GM12878 (cell line): ENCODE results near the gene DRC1. TPM values are rescaled to one million over a fixed set of nuclear protein-coding genes. Genes with fewer than 3 reads are reported as not detected.
A peak's percentile ranks its signal among the peaks of the same experiment; 100 is the strongest.

Experiments used
- ATAC-seq: fragments of 200-7000 bp; cut with Tn5 transposase; 3 replicates; pipeline ENCODE4 v1.9.1; 2020; ENCODE audit warnings: mild to moderate bottlenecking, moderate library complexity
- BruUV-seq: library from RNA; stranded (reverse); fragments of 400-500 nt; replicated peaks from 2 replicates; lab custom pipeline; 2021; lab: Mats Ljungman, UMichigan
- CTCF ChIA-PET: fragments of 300-600 bp; sonication (Branson Sonifier 250); formaldehyde crosslinking; extraction: SDS; loops from one replicate; lab custom pipeline; 2021; ENCODE audit warnings: inconsistent platforms; lab: Yijun Ruan, JAX
- POLR2A ChIA-PET: fragments of 350-600 bp; formaldehyde crosslinking; extraction: SDS; loops from one replicate; lab custom pipeline; 2021; ENCODE audit warnings: inconsistent platforms; lab: Charles Lee
- RAD21 ChIA-PET: fragments of 300-600 bp; sonication (Branson Sonifier 250); formaldehyde crosslinking; loops from one replicate; lab custom pipeline; 2023; ENCODE audit warnings: antibody characterized with exemption; ENCODE audit not compliant: unreplicated experiment; lab: Charles Lee
- SMC1A ChIA-PET: fragments of 300-600 bp; sonication (Branson Sonifier 250); formaldehyde crosslinking; loops from one replicate; lab custom pipeline; 2023; ENCODE audit not compliant: unreplicated experiment, uncharacterized antibody; lab: Charles Lee
- DNase-seq: peaks from one replicate; pipeline ENCODE4 v3.0.0-alpha.2; 2011; ENCODE audit warnings: low read depth, low spot score
- FAIRE-seq: peaks from 3 replicates; lab custom pipeline; 2011; peaks lifted over from hg19 to GRCh38; lab: Jason Lieb, UNC
- H2AFZ ChIP-seq: 2 replicates; pipeline ENCODE4 v1.6.0; 2011; ENCODE audit warnings: low read depth, low read length, control low read depth; ENCODE audit not compliant: control insufficient read depth
- H3K27ac ChIP-seq: 2 replicates; pipeline ENCODE4 v1.5.1; 2011; ENCODE audit warnings: control low read depth; ENCODE audit not compliant: control insufficient read depth, insufficient read depth
- H3K27me3 ChIP-seq, 2 experiments: replicated peaks in 1 of 2; 2 replicates each; pipeline versions ENCODE4 v1.6.0 to v1.6.1; 2011; ENCODE audit warnings: low read length in 1 of 2; ENCODE audit not compliant: control insufficient read depth in 2 of 2, insufficient read depth in 2 of 2
- H3K36me3 ChIP-seq, 2 experiments: 2 replicates each; pipeline ENCODE4 v1.5.1; 2011; ENCODE audit warnings: low read length in 1 of 2; ENCODE audit not compliant: control insufficient read depth in 2 of 2, insufficient read depth in 2 of 2
- H3K4me1 ChIP-seq: 2 replicates; pipeline ENCODE4 v1.6.1; 2011; ENCODE audit warnings: mild to moderate bottlenecking, low read length, moderate library complexity, mixed read lengths; ENCODE audit not compliant: control insufficient read depth, insufficient read depth
- H3K4me2 ChIP-seq: 2 replicates; pipeline ENCODE4 v1.6.0; 2011; ENCODE audit warnings: control low read depth; ENCODE audit not compliant: control insufficient read depth, insufficient read depth
- H3K4me3 ChIP-seq: fragments of 200-600 bp; sonication (generic); 2 replicates; pipeline ENCODE4 v1.5.1; 2016
- H3K79me2 ChIP-seq: 2 replicates; pipeline ENCODE4 v1.6.0; 2011; ENCODE audit warnings: low read length; ENCODE audit not compliant: control insufficient read depth, insufficient read depth
- H3K9ac ChIP-seq: 2 replicates; pipeline ENCODE4 v1.8.0; 2011; ENCODE audit warnings: low read length, control low read depth, mixed read lengths; ENCODE audit not compliant: control insufficient read depth, insufficient read depth
- H3K9me3 ChIP-seq: replicated peaks from 3 replicates; pipeline ENCODE4 v1.5.1; 2011; ENCODE audit warnings: mild to moderate bottlenecking, low read length; ENCODE audit not compliant: control insufficient read depth, insufficient read depth
- H4K20me1 ChIP-seq: 2 replicates; pipeline ENCODE4 v1.6.0; 2011; ENCODE audit not compliant: control insufficient read depth, insufficient read depth
- CTCF ChIP-seq, 3 experiments: IDR thresholded peaks in 2 of 3; conservative IDR thresholded peaks in 1 of 3; 2 replicates each; pipeline ENCODE4 v1.5.1; 2011; ENCODE audit warnings: low read depth in 3 of 3, low read length in 3 of 3, mild to moderate bottlenecking in 3 of 3, control low read depth in 2 of 3, moderate library complexity in 2 of 3, inconsistent platforms in 1 of 3, mixed read lengths in 1 of 3; ENCODE audit not compliant: control insufficient read depth in 2 of 3, insufficient read depth in 1 of 3; ENCODE audit errors: extremely low read depth in 1 of 3
- EP300 ChIP-seq, 2 experiments: fragments of 150-350 bp in 1 of 2; IDR thresholded peaks; 2 replicates each; pipeline ENCODE4 v1.6.1; 2011 to 2012; ENCODE audit warnings: low read depth in 2 of 2, low read length in 2 of 2, borderline replicate concordance in 1 of 2, improper control_type of control experiment in 1 of 2, inconsistent platforms in 1 of 2; ENCODE audit not compliant: control insufficient read depth in 1 of 2
- NFYA ChIP-seq: IDR thresholded peaks from 2 replicates; pipeline ENCODE4 v1.6.1; 2011; ENCODE audit warnings: low read depth, mild to moderate bottlenecking, low read length, improper control_type of control experiment, borderline replicate concordance
- RAD21 ChIP-seq: IDR thresholded peaks from 2 replicates; pipeline ENCODE4 v1.6.1; 2011; ENCODE audit warnings: mild to moderate bottlenecking, low read depth, low read length, moderate library complexity; ENCODE audit not compliant: insufficient read depth
- SMAD1 ChIP-seq: fragments of 450-650 bp; IDR thresholded peaks from 2 replicates; pipeline ENCODE4 v1.6.1; 2018; ENCODE audit warnings: mild to moderate bottlenecking, low read depth; ENCODE audit not compliant: partially characterized antibody
- SMC3 ChIP-seq: IDR thresholded peaks from 2 replicates; pipeline ENCODE4 v1.6.1; 2011; ENCODE audit warnings: low read length, improper control_type of control experiment, borderline replicate concordance
- WGBS: methylation state at CpG from one replicate; pipeline ENCODE4 v1.1.6; 2016; ENCODE audit warnings: low lambda C conversion rate; ENCODE audit not compliant: insufficient replicate concordance, insufficient coverage; ENCODE audit errors: missing lambda C conversion rate; 5-methylcytosine and 5-hydroxymethylcytosine counted together
- in situ Hi-C: fragments of 300-500 bp; cut with MboI; formaldehyde crosslinking; loops from 9 replicates; pipeline ENCODE4 v1.14.3; 2018; ENCODE audit warnings: mixed read lengths
- intact Hi-C: fragments of 100-400 bp; cut with micrococcal nuclease; formaldehyde crosslinking; loops from one replicate; pipeline ENCODE4 v1.14.2; 2022; ENCODE audit not compliant: unreplicated experiment
- polyA plus RNA-seq, 11 experiments: library from polyadenylated mRNA; depleted of rRNA in 4 of 11; unstranded in 6 of 11; stranded (reverse) in 5 of 11; fragments of >200 nt; fragmentation: Nextera tagmentation in 4 of 11; fragmentation: Illumina TruSeq in 1 of 11; extraction: Ambion mirVana in 4 of 11; extraction: Trizol in 1 of 11; gene quantifications; 1 replicate in 1 of 11; 2 replicates in 10 of 11; pipeline versions ENCODE4 v1.2.1 to v1.2.3, GENCODE V29; 2011 to 2016; ENCODE audit warnings: inconsistent platforms in 2 of 11, missing spikeins in 2 of 11, low read depth in 1 of 11
- total RNA-seq, 4 experiments: library from RNA; depleted of rRNA in 3 of 4; stranded (reverse); fragments of >200 nt in 3 of 4; fragmentation: Illumina TruSeq in 1 of 4; extraction: Trizol in 1 of 4; gene quantifications; 2 replicates each; pipeline versions ENCODE4 v1.2.1 to v1.2.3, GENCODE V29; 2013 to 2021

The DRC1 gene
- total and polyA plus RNA-seq, 10 of the 15 experiments (the other 5 are each of a cell fraction or from before 2014, with no cell fraction given) = 0.03 TPM; not detected in 9

DNA sequence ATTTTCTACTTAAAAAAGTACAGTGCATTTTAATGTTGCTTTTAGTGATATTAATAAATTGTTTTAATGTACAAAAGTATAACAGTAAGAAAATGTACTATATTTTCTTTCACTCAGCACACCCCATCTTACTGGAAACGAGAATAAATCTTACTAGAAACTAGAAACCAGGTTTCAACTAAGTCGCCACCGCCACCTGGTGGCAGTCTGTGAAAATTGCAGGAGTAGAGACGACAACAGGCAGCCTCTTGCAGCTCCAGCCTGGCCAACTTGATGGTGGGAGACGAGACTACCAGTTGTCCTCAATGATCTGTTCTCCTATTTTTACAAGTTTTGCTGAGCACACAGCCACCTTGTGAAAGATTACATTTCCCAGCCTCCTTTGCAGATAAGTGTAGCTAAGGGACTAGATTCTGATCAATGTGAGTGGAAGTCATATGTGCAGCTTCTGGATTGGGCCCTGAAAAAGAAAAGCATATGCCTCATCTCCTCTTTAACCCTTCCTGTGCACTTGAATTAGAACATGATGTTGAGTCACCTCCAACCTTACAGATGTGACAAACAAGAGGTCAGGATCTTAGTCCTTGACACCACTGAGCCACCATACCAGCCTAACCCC is 67.5 kb downstream of the DRC1 start:
- Histone ChIP-seq H3K9me3 (peaks cover 3% of the 10 kb centered on the region; the same call in 1 of the 3 replicates), H3K27me3 (no peaks in the 10 kb centered on the region), H3K27ac (no peak overlapping the region), H3K4me2 (no peak overlapping the region), H3K36me3 (no peaks in the 10 kb centered on the region), H3K4me3 (no peak overlapping the region), H4K20me1 (no peaks in the 10 kb centered on the region)
- POLR2A ChIA-PET = interaction anchor here (0.5 kb wide), 1 partner anchor 333 kb away, joined by 5 read pairs; no protein-coding TSS in a partner anchor
- in situ Hi-C loops = no loop called here
- intact Hi-C loops = no loop called here
- CTCF ChIA-PET = interaction anchor here (0.8 to 1.0 kb wide), 2 partner anchors 28 to 223 kb away, joined by 3 to 4 read pairs; no protein-coding TSS in a partner anchor
- peak; percentile 25 for DNase-seq
- peak; percentile 56 for ATAC-seq
- TF ChIP-seq EP300 (IDR thresholded peaks at IDR 0.05; ENCODE audit: borderline replicate concordance in 1 of 2, control insufficient read depth in 1 of 2, low read depth in 2 of 2, low read length in 2 of 2) = no peak
- peak; percentile 40; the same call in 1 of the 2 replicates for TF ChIP-seq SMC3
- TF ChIP-seq CTCF (IDR thresholded peaks at IDR 0.05 in 2 of 3, conservative IDR thresholded peaks at IDR 0.05 in 1 of 3; ENCODE audit: control insufficient read depth in 2 of 3, extremely low read depth in 1 of 3, insufficient read depth in 1 of 3, low read depth in 3 of 3, low read length in 3 of 3) = peak; percentile 41 to 81 (median 68)
- TF ChIP-seq RAD21 = peak; percentile 73
- TF ChIP-seq NFYA = no peak
- TF ChIP-seq SMAD1 = no peak
- TF ChIP-seq, all 136 proteins: peak for 3
- Histone ChIP-seq H3K4me1 (no peaks in the 10 kb centered on the region), H3K79me2 (no peaks in the 10 kb centered on the region), H3K9ac (no peak overlapping the region), H2AFZ (no peak overlapping the region)
- RAD21 ChIA-PET = no interaction called here
- WGBS = under 1% methylated on average over 5 of the region's 5 CpGs
- BruUV-seq = no TSS peak
- FAIRE-seq = peak; percentile 87
- SMC1A ChIA-PET = interaction anchor here (0.5 to 1.7 kb wide), 3 partner anchors 29 to 229 kb away, joined by 3 to 4 read pairs (median 3); no protein-coding TSS in a partner anchor
